GM20000 (cell line): ENCODE measurements around the gene KCNMA1.

Experiments used
- DNase-seq: peaks from one replicate; pipeline ENCODE4 v3.0.0; 2012; ENCODE audit warnings: low spot score
- TF ChIP-seq, protein P1 (sequence below): IDR thresholded peaks from 2 replicates; pipeline ENCODE4 v1.5.1; 2012; ENCODE audit warnings: mild to moderate bottlenecking, control low read depth; ENCODE audit errors: extremely low read depth, missing control alignments

KCNMA1 gene

DNA sequence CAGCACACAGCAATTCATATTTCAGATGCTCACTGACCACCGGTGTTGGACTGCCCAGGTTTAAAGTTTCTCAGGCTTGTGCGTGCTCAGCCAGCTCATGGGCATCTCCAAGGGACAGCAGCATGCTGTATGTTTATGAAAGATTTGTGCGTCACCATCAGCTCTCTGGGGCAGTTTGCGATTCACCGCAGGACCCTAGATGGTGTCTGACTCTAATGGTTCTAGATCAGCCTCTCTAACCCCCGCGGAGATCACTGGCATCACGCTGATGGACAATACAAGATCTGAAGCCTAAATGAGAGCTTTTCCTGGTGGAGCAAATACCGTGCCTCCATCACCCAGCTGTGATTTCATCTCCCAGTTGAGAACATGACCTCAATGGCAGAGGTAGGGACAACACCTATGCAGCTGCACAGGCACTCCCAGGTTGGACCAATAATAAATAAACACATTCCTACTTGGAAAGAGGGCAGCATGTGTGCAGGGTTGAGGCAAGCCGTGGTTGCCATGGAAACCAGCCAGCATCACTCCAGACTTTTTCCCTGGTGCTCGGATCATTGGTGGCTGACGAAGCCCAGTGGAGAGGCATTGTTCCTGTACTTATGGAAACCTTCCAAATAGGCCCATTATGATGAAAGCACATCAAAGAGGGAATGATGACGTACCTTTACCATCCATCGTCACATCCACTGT is 253.6 kb downstream of the KCNMA1 start:
- TF ChIP-seq, protein P1, sequence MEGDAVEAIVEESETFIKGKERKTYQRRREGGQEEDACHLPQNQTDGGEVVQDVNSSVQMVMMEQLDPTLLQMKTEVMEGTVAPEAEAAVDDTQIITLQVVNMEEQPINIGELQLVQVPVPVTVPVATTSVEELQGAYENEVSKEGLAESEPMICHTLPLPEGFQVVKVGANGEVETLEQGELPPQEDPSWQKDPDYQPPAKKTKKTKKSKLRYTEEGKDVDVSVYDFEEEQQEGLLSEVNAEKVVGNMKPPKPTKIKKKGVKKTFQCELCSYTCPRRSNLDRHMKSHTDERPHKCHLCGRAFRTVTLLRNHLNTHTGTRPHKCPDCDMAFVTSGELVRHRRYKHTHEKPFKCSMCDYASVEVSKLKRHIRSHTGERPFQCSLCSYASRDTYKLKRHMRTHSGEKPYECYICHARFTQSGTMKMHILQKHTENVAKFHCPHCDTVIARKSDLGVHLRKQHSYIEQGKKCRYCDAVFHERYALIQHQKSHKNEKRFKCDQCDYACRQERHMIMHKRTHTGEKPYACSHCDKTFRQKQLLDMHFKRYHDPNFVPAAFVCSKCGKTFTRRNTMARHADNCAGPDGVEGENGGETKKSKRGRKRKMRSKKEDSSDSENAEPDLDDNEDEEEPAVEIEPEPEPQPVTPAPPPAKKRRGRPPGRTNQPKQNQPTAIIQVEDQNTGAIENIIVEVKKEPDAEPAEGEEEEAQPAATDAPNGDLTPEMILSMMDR: no peak
- DNase-seq: no peak

GRCh38 chr10:77381750-77382149 is 255.9 kb downstream of the KCNMA1 start:
- TF ChIP-seq, protein P1: no peak
- no peak for DNase-seq

GRCh38 chr10:77380723-77381122 is 256.9 kb downstream of the KCNMA1 start:
- TF ChIP-seq, protein P1: no peak
- DNase-seq: no peak

DNA sequence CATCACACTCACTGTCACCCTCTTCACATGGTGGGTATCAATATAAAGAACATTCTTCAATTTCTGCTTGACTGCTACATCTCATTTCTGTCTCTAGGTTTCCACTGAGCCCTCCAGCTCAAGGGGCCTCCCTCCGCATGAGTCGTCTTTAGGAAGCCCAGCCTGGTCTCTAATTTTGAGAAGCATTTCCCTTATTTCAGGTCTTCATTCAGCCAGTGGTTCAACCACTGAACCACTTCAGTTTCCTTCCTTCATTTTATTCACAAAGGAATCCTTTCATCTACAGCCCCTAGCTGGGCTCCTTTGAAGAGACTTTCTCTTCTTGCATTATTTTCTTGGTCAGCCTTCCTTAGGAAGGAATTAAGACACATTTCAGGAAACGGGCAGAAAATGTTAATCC is 257.4 kb downstream of the KCNMA1 start:
- TF ChIP-seq, protein P1: no peak
- DNase-seq: no peak

DNA sequence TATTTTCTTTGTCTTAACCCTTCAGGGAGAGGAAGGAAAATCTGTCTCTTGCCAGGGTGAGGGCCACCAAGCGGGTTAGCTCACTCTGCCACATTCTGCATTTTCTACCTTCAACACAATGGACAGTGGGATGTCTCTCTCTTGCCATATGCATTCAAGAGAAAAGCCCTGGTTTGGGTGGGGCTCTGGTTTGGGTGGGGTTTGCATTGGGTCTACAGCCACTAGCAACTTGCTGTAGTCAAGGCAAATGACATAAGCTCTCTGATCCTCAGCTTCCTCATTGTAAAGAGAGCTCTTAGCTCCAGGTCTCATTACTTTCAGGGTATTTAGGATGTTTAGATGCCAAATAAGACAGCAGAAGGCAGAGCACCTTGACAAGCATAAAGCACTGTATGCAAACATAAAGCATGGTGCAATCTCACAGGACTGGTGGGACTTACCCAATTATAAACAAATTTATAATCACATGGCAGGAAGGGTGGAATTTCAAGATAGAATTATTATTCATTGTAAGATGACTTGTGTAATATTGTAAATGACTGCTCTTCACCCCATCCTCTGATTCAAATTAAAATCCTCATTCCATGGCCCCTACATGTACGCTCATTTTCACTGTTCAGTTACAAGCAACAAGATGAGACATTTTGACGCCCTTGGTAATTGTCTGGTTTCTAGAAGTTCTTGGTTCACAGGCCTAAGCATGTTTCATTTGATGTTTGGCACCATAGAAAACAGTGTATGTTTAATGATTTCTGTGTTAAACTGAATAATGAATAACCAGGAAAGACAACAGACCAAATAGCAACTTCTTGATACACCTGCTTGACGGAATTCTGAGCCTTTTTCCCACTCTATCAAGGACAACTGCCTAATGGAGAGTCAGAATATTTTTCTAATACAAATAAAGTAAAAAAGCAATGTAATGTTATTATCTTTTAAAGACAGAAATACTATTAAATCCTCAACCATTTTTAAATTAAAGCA is 258.9 kb downstream of the KCNMA1 start:
- TF ChIP-seq, protein P1: no peak
- DNase-seq: no peak

DNA sequence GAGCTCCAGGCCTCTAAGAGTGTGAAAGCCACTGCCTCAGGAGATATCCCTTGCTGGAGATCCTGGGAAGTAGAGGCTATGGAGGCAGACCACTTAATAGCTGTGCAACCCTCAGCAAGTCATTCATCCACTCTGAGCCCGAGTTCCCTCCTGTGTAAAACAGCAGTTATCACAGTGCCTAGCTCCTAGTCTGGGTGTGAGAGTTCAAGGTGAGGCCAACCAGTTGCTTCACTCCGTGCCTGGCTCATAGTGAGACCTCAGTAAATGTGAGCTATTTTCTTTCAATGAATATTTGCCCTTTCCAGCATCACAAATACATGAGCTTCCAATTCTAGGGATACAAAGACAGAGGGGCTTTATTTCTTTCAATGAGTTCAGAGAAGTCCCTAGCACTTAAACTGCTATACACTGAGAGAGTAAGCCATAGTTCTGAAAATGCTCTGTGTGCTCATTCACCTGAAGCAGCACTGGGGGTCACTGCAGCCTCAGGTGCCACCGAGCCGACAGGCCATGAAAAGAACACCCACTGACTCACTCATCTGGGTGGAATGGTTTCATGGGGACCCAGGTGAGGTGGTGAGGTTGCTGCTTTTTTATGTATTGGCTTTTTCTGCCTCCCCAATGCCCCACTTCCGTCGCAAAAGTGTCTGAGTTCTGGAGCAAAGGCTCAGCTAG is 259.8 kb downstream of the KCNMA1 start:
- DNase-seq: no peak
- TF ChIP-seq, protein P1: no peak
